ENCODE results near the gene MCM10.

Gene MCM10

DNA sequence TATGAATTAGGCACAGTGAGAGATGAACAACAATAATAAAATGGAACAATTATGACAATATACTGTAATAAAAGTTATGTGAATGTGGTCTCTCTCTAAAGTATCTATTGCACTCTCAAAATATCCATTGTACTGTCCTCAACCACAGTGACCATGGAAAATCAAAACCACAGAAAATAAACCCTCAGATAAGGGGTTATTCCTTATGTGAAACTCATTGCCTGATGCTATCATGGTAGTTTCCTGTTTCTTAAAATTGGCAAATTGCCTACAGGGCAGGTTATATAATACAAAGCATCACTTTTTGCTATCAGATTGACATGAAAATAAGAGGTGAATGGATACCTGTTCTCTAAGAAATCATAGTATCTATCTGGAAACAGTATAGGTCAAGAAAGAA lies 3.8 kb downstream of the MCM10 start:
- DNase-seq (ENCODE audit: low spot score): no peak

DNA sequence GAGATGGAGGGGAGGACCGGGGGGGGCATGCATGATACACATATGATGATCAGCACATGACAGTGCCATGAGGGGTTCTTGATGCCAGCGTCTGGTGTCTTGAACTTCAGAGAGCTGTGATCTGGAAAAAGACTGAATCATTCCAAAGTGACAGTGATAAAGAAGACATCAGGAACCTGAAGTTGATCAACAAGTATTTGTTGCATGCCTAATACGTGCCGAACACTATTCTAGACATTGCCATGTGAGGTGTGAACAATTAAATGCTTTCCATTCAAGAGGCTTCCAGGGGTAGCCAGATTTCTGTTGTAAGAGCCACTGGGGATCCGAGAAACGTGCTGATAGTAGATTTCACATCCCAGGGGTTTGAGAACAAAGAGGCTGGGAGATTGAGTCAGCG lies 6.2 kb downstream of the MCM10 start:
- DNase-seq (ENCODE audit: low spot score): no peak

DNA sequence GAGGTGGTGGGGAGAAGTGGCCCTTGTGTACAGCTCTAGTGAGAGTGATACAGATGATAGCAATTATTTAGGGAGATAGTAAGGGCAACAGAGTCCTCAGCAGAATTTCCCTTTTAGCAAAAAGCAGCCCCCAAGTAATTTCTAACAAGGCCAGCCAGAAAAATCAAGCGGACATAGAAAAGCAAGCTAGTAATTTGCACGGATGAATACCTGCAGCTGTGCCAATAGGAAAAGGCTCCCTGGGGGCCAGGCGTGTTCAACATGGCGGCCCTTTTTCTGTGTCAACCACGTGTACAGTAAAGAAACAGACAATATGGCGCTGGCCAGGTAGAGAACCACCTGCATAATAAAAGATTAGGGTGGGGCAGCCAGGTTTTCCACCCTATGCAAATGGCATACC lies 7.4 kb downstream of the MCM10 start:
- no peak for DNase-seq (ENCODE audit: low spot score)

DNA sequence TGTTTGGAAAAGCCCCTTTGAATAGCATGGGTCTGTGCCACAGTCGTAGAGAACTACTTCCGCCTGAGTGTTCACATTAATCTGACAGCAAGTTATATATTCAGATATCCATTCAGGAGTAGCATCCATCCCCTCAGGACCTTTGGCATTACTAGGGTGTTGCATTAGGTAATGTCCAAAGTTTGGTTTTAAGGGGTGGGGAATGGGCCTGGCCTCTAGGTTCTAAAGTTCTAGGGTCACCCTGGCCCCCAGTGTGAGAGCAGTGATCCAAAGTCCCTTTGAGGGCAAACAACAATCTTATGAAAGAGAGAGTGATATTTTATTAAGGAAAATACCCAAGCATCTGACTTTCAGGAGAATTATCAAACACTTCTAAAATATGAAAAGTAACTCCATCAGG lies 12.3 kb downstream of the MCM10 start:
- no peak for DNase-seq (ENCODE audit: low spot score)

DNA sequence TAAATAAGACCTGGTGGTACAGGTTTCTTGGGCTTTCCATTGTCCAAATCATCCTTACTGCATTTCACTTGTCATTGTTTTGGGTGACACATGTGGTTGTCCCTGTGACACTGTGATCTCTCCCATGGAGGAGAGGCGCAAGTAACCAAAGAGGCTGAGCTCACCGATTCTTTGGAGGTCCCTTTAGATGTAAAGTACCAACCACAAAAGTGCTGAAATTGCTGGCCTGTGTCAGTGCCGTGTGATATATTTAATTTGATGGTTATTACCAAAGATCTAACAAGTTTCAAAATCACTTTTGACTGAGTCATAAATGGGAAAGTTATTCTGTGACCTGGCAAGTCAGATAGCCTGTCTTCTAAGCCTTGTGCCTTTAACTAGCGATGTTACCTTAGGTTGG lies 19.4 kb downstream of the MCM10 start:
- no peak for DNase-seq (ENCODE audit: low spot score)

DNA sequence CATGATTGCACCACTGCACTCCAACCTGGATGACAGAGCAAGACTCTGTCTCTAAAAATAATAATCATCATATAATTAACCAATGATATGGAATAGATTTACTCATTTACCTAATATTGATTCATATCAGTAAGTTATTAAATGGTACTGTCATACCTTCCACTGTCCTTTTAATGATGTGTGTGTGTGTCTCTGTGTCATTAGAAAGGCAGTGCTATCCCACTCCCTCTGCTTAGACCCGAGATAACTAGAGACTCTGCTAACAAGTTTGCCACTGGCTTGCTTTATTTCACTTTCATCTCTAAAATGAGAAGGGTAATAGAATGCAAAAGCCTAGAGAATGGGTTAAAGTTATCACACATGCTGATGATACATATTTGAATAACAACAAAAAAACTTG lies 21.1 kb downstream of the MCM10 start:
- DNase-seq (ENCODE audit: low spot score): no peak

DNA sequence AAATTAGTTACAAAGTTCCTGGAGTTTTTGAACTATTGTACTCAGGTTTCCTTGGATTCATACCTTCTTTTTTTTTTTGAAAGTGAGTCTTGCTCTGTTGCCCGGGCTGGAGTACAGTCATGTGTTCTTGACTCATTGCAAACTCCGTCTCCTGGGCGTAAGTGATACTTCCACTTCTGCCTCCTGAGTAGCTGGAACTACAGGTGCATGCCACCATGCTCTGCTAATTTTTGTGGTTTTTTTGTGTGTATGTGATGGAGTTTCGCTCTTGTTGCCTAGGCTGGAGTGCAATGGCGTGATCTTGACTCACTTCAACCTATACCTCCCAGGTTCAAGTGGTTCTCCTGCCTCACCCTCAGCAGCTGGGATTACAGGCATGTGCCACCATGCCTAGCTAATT lies 22.3 kb downstream of the MCM10 start:
- DNase-seq (ENCODE audit: low spot score): no peak

DNA sequence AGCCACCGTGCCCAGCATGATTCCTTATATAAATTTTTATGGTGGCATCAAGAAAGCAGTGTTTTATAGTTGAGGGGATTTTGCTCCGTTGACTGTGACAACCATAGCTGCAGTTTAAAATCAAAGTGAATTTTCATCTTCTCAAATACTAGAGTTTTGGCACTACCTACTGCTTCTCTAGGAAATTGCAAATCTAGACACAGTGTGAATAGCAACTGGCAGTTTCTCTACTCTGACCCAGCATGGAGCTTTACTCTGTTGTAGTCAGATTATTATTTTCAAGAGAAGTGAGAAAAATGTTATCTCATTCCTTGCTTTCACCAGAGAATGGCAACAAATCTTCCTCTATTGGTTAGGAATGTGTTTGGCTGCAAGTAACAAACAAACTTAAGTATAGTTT lies 22.9 kb downstream of the MCM10 start:
- DNase-seq (ENCODE audit: low spot score): no peak

DNA sequence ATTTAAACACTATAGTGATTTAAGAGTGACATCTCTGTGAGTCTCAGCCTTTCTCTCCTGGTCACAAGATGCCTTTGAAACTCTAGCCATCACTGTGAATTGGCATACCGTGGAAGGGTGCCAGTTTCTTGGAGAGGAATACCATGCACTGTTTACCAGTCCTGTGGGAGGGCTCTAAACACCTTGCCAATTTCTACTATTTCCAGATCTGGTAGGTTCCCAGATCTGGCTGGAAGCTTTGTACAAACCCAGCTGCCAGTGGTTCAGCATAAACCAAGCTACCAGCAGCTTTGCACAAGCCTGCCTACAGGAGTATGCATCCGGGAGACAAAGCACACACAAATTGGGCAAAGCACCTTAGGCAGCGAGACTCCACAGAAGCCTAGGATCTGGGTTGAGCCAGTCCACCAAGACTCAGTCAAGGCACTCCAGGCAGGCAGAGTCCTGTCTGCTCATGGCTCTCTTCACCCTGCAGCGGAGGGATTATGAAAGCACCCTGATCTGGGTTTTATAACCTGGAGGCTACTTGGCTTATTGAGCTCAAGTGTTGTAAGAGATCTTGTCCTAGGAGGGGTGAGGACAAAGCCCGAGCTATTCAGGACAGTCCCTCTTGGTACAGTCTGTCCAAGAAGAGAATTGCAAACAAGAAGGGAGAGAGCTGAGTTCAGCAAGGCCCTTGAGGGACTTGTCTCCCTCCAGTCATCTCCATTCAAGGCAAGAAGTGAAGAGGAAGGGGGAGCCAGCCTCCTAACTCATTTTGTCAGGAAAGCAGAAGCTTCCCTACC lies 23.6 kb downstream of the MCM10 start:
- DNase-seq (ENCODE audit: low spot score): no peak

DNA sequence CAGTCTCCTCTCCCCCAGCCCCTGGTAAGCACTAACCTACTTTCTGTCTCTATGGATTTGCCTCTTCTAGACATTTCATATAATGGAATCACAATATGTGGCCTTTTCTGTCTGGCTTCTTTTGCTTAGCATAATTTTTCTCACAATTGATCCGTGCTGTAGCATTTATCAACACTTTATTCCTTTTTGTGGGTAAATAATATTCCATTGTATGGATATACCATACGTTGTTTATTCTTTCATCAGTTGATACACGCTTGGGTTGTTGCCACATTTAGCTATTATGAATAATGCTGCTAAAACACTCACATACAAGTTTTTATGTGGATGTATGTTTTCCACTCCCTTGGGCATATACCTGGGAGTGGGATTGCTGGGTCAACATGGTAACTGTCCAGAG lies 25.8 kb downstream of the MCM10 start:
- no peak for DNase-seq (ENCODE audit: low spot score)

DNA sequence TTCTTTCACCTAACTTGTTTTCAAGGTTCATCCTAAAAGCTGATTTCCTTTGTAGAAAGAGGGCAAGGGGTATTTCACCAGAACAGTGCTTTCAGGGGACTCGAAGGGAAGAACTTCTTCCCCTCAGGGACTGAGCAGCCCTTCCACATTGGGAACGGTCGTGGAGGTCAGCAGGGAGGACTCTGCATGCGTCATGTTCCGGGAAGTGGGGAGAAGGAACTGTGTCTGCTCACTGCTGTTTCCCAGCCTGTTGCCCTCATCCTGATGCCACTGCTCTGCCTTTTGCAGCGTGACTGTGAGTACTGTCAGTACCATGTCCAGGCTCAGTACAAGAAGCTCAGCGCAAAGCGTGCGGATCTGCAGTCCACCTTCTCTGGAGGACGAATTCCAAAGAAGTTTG lies 27.2 kb downstream of the MCM10 start:
- no peak for DNase-seq (ENCODE audit: low spot score)

DNA sequence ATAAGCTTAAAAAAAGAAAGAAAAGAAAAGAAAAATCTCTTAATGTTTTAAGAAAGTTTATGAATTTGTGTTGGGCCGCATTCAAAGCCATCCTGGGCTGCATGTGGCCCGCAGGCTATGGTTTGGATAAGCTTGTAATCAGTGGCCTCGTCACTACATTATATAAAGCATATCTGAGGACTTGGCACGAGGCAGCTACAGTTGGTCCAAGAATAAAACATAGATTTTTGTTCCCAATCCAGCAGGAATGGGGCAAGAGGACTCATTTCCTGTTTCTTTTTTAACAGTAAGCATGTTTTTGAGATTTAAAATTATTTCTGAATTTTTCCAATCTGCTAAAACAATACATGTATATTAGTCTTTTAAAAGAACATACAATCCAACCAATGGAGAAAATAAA lies 28.6 kb downstream of the MCM10 start:
- no peak for DNase-seq (ENCODE audit: low spot score)

DNA sequence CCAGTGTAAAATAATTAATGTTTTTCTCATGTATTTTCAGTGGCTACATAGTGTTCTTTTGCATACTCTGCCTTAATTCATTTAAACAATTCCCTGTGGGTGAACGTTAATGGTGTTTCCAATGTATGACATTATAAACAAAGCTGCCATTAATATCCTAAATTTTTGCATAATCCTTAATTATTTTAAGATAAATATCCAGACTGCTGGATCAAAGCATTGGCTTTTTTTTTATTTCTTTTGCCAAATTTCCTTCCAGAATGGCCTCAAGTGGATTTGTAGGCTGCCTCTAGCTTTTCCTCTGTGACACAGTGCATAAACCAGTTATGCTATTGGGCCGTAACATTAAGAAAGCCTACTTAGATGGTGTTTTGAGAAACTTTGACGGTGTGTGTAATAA lies 29.5 kb downstream of the MCM10 start:
- DNase-seq (ENCODE audit: low spot score): no peak

DNA sequence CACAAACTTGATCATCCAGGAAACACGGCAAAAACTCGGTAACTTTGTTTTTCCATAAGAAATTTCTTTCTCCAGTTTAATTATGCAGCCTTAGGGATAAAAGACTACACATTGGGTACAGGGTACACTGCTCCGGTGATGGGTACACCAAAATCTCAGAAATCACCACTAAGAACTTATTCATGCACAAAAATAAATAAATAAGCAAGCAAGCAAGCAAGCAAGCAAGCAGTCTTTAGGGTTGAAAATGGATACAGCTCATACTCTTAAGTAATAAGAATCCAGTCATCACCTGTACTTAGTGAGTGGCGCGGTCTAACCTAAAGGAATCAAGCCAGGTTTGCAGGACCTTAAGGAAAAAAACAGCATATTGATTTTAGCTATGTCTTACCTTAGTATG lies 30.0 kb downstream of the MCM10 start:
- no peak for DNase-seq (ENCODE audit: low spot score)

DNA sequence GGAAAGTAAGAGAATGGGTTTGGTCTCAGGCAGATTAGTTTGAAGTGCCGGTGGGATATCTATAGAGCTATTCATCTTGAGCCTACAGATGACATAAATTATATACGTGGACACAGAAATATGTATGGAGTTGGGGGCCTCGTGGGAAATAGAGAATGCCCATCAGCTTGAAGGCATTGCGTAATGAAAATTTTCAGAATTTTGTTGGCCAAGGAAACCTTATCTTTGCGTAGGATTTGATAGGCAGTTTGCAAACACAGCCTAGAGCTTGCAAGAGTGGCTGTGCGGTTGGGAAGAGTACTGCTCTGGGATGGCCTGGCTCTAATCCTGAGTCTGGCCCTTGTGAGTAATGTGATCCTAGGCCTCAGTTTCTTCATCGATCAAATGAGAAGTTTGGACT lies 32.3 kb downstream of the MCM10 start:
- DNase-seq (ENCODE audit: low spot score): no peak

DNA sequence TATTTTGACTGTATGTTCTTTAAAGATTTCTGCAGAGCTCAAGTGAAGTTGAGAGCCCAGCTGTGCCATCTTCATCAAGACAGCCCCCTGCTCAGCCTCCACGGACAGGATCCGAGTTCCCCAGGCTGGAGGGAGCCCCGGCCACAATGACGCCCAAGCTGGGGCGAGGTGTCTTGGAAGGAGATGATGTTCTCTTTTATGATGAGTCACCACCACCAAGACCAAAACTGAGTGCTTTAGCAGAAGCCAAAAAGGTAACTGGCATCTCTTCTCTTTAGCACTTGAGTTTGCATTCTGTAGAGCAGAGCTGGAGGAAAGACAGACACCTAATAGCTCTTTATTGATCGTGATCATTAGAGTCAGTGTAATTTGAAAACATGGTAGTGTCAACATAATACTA lies 33.7 kb downstream of the MCM10 start:
- DNase-seq (ENCODE audit: low spot score): no peak

DNA sequence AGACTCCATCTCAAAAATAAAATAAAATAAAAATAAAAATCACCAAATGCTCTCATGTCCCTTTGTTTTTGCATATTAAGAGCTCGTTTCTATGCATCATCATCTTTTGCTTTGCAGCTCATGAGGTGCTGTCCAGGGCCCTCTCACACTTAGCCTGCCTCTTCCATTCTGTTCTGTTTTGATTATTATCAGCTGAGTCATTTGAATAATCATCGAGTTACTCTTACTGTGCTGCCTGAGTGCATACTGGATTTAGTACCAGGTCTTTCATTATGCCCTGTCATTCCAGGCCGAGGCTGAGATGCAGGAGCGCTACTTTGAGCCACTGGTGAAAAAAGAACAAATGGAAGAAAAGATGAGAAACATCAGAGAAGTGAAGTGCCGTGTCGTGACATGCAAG lies 39.8 kb downstream of the MCM10 start:
- DNase-seq (ENCODE audit: low spot score): peak; percentile 44

DNA sequence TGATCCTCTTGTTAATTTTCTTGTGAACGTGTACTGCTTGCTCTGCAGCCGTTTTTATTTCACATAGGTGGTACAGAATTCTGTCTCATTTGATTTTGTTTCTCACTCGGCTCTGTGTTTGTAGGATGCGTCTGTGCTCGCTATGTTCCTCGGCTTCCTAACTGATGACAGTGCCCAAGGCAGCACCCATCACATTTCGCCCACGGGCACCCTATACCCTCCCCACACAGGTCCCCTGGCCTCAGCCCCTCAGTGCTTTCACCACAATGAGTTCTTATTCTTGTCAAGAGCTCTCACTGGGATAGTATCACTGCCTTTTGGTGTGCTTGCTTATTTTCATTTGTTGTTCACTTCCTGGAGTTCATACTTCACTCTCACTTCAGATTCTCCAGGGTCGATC lies 44.7 kb downstream of the MCM10 start:
- no peak for DNase-seq (ENCODE audit: low spot score)

DNA sequence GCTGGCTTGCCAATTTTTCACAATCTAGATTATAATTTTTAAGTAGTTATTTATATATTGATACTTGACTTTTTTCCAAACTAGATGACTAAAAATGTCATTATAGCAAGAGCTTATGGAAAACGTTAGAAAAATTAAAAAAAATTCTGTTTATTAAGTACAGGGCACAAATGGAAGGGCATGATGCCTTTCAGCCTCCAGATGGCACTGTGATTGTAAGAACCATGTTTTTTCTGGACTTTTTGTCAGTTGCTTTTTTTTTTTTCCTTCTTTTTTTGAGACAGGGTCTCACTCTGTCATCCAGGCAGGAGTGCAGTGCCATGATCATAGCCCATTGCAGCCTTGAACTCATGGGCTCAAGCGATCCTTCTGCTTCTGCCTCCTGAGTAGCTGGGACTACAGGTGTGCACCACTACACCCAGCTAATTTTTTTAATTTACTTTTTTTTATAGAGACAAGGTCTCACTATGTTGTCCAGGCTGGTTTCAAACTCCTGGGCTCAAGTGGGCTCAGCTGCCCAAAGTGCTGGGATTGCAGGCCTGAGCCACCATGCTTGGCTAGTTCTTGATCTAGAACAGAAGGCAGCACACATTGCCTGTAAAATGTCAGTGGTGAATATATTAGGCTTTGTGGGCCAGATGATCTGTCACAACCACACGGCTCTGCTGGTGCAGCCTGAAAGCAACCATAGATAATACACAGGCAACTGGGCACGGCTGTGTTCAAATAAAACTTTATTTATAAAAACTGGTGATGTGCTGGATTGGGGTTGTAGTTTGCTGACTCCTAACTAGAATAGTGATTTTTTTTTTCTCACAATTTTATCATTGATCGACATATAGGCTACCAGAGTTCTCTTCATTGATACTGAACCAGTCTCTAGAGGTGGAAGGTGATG lies 45.4 kb downstream of the MCM10 start:
- peak; percentile 46 for DNase-seq (ENCODE audit: low spot score)

DNA sequence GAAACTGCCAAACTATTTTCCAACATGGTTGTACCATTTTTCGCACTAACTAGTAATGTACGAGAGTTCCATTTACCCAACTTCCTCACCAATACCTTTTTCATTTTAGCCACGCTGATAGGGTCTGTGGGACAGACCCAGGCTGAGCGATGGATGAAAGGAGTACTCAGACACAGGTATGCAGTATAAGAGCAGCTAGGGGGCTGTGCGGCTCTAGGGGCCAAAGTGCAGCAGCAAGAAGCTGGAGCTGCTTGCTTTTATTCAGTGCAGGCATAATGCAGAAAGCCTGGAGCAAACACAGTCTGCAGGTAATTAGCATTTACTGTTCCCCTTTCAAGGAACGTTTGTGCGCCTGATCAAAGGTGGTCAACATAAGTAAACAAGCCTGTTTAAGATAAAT lies 51.8 kb downstream of the MCM10 start:
- no peak for DNase-seq (ENCODE audit: low spot score)

DNA sequence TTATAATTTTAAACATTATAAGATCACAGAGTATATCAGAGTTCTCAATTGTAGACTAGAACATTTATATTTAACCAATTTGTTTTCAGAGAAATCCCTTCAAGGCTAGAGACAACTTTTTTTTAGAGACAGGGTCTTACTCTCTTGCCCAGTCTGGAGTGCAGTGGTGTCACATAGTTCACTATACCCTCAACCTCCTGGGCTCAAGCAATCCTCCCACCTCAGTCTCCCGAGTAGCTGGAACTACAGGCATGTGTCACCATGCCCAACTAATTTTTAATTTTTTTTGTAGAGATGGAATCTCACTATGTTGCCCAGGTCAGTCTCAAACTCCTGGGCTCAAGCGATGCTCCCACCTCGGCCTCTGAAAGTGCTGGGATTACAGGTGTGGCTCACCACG lies 57.5 kb downstream of the MCM10 start:
- no peak for DNase-seq (ENCODE audit: low spot score)

DNA sequence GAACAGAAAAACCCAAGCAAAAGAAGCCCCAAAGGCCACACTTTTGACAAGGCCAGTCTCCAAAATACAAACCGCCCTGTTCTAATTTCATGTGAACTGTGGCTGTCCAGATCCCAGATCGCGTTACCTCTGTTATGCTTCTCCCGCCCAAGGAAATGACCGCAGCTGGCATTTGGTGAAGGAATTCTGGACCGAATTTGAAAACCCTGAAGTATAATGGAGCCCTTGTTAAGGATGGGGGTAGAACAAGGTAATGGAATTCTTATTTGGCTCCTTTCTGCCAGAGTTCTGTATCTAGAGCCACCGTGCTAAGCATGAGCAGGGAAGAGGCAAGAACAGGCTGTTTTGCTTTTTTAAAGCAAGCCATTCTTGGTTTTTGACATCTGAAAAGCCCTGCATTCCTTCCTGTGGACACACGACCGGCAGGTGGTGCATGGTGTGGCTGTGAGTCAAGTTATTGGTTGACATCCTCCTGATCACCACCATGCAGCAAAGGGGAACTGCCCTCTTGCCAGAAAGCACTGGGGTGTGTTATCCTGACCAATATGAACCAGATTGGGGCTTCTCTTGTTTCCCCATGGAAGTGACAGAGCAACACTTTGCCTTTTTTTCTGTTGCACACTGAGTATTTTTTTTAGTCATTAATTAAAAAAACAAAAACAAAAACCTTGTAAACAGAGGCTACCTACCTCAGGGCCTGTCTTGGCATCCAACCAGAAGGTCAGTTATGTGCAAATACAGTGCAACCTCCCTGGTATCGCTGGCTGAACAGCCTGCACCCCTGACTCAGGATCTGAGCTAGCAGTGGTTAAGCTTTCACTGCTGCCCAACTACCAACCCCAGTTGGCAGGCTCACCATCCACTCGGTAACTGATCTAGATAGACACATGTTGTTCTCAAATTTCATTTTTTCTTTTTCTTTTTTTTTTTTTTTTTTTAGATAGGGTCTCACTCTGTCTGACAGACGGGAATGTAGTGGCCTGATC lies 58.6 kb downstream of the MCM10 start:
- DNase-seq (ENCODE audit: low spot score): peak; percentile 73

Data from RKO (cell line).